GM12878 (cell line): ENCODE results near the gene RPS6KA2.

ENCODE experiments used
- EGR1 ChIP-seq, 2 experiments: IDR thresholded peaks; 1 replicate in 1 of 2; 2 replicates in 1 of 2; pipeline ENCODE4 v1.6.1; 2011 to 2012; ENCODE audit warnings: low read depth in 2 of 2, low read length in 2 of 2, borderline replicate concordance in 1 of 2, mild to moderate bottlenecking in 1 of 2, moderate library complexity in 1 of 2
- HDAC6 ChIP-seq: fragments of 200-600 bp; sonication (generic); IDR thresholded peaks from one replicate; pipeline ENCODE4 v1.8.0; 2017; ENCODE audit warnings: antibody characterized with exemption; ENCODE audit not compliant: unreplicated experiment
- RCOR1 ChIP-seq: conservative IDR thresholded peaks from 2 replicates; pipeline ENCODE4 v1.6.1; 2012; ENCODE audit warnings: low read depth, low read length, improper control_type of control experiment
- TF ChIP-seq, protein P1 (sequence below): IDR thresholded peaks from 2 replicates; pipeline ENCODE4 v1.6.1; 2012; ENCODE audit warnings: low read length, inconsistent platforms

DNA sequence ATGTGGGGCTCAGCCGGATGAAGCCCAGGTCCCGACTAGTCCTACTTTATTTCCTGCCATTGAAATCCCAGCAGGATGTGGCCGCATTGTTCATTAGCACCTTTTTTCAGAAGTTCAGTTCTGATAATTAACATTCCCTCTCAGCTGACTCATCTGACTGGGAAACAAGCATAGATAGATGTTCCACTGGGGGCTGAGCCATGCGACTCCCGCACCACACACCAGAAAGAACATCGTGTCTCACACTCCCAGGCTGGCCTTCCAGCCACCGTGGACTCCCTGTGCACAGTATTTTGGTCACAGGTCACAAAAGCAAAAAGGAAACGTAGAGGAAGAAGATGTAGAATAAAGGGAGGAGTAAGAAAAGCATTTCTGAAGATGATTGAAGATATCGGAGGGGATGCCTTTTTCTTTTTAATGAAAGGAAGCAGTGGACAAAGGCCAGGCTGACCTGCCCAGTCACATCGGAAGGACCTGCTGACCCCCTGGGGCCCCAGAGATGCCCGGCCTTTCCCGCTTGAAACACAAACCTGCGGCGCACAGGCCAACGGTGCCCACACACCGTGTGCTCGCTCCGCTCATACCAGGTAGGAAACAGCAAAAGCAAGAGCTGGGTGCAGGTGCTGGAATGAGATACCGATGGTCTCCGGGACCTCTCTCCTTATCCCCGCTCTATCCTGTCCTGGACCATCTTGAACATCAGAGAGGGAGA lies 11.8 kb downstream of the RPS6KA2 start:
- TF ChIP-seq RCOR1, result no peak
- no peak for TF ChIP-seq EGR1 (IDR thresholded peaks at IDR 0.05; ENCODE audit: borderline replicate concordance in 1 of 2, low read depth in 2 of 2, low read length in 2 of 2)
- no peak for TF ChIP-seq HDAC6
- TF ChIP-seq, protein P1, sequence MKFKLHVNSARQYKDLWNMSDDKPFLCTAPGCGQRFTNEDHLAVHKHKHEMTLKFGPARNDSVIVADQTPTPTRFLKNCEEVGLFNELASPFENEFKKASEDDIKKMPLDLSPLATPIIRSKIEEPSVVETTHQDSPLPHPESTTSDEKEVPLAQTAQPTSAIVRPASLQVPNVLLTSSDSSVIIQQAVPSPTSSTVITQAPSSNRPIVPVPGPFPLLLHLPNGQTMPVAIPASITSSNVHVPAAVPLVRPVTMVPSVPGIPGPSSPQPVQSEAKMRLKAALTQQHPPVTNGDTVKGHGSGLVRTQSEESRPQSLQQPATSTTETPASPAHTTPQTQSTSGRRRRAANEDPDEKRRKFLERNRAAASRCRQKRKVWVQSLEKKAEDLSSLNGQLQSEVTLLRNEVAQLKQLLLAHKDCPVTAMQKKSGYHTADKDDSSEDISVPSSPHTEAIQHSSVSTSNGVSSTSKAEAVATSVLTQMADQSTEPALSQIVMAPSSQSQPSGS, result no peak
